ENCODE data around the gene BUB3. TPM values are rescaled to one million over a fixed set of nuclear protein-coding genes. Genes with fewer than 3 reads are reported as not detected.

BUB3 gene
- total RNA-seq, 1 experiment from 2014 or later = 234 TPM

DNA sequence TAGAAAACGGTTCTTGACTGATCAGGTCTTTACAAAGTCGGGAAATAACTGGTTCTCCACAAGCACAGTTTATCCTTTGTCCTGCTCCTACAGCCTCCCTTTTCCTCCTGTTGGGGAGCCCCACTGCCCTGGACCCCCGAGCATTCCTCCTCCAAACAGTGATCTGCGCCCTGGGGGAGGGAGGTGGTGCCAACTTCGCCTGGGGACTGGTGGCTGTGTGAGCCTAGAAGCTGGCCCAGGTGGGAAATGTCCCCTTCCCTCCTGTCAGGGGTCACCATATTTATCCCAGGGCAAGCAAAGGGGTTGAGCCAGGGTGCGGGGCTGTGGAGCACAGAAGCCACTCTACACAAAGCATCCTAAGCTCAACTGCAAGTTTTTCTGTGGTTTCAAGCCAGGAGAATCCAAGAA is 13.2 kb upstream of the BUB3 start:
- DNase-seq (ENCODE audit: low read depth) = no peak

DNA sequence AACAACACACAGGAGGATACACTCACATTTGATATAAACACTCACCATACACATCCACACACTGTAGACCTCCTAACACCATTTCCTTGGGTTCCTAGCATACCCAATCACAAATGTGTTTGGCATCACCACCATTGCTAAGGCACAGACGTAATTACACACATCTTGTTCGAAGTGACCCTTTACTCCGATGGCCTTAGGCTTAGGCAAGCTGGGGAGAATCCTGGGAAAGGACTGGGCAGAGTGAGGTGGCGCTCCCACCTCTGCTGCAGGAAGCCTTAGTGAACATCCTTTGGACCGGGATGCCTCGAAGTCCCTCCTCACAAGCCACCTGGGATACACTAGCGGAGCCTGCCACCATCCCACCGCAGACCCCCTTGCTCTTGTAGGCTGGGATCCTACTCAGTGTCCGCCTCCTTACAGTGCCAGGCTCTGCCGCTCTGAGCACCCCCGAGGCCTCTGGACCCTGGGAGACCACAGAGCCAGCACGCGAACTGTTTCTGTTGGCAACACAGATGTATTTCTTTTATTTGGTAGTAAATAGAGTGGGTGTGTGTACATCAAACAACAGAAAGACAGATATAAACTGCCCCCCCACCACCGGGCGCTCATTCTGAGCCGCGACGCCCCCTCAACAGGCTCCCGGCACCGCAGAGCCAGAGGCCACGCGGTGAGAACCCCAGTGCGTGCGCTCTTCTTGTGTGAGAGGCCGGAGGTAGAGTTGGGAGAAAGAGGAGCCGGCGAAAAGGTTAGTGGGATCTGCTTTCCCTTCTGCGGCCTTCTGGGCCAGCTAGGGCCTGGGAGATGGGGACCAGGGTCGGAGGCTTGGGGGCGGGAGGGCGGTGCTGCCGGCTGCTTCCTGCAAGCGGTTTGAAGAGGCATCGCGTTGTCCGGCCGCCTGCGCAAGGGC is 12.2 kb upstream of the BUB3 start:
- DNase-seq (ENCODE audit: low read depth) = no peak

DNA sequence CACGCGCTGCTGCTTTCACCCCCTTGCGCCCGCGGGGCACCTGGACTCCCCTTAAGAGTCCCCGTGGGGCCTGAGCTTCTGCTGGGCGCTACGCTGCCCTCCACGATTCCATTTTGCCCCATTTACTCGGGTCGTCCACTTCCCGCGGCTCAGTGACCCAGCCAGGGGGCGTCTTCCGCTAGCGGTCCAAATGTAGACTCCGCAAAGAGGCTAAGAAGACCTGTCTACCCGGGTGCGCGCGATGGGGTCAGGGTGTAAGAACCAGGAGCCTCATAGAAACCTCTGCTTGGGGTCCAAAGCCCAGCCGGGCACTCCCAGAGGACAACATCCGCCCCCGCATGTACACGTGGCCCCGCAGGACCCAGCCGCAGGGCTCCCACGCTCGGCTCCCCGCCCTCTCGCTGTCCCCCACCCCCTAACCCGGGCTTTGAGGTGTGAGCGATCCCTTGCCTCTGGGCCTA is 11.5 kb upstream of the BUB3 start:
- no peak for DNase-seq (ENCODE audit: low read depth)

DNA sequence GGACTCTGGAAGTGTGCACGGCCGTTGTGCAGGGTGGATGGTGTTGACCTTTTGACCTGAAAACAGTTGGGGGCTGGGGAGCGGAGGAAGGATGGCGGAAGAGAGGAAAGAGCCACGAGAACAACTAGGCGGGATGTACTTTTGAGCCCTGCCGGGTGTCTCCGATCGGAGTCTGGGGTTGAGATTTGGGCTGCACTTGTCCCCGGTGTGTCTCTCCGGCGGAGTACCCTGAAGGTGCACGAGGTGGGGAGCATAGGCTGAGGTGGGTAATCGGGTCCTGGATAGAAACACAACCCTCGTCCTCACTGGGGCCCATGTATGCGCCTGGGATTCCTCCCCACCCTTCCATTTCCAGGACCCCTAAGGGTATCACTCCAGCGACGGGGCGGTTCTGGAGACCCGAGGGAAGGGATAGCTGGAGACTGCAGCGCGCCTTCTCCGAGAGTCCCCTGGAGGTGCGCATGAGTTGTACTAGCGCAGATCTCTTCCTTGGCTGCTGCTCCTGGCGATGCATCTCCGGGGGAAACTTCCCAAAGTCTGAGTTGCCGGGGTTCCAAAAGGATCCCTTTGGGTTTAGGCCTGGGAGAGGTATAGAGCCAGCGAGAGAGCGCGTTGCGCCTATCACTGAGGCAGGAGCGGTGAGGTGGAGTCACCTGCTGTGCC is 10.9 kb upstream of the BUB3 start:
- no peak for DNase-seq (ENCODE audit: low read depth)

DNA sequence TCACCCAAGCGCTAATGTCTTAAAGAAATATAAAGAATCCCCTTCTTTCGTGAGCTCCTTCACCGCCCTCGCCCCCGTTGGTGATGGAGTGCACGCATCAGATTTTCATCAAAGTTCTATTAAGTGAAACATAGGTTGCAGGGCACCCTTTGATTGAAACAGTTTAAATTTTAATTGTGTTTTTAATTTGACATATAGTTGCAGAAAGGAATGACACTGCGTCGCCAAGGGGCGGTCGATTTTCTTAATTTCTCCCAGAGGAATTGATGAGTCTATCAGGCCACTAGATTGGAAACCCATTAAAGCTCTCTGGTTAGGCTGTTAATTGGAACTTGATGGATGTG is 10.4 kb upstream of the BUB3 start:
- DNase-seq (ENCODE audit: low read depth) = no peak

DNA sequence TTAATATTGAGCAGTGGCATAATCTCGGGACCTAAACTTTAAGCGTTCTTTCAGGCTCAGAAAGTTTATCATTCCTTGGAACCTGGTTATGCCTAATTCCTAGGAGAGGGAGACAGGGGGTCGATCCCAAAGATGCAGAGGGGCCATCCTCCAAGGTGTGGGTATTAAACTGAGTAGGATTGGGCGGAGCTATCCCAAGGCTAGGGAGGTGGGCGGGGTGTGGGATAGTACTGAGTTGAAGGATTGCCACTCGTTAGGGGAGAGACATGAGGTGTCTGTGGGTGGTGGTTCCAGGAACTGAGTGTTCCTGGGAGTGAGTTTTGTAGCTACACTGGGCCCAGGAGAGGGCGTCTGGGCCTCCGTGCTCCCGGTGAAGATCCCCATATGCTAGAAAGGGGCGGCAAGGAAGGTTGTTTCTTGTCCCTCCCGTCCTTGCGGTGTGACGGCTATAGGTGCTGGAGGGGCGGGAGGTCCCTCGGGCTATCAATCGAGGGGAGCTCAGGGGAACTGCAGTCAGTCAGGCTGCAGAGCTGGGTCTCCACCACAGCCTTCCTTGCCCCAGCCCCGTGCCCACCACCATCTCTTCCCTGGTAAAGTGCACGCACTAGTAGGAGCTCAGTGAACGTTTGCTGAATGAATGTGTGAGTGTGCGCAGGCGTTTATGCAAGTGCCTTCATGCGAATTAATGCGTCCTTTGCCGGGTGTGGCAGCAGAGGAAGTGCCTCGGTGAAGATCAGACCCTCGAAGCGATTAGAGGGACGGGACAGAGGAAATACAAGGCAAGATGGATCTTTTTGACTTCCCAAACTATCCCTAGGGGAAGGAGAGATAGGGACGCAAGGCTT is 9.3 kb upstream of the BUB3 start:
- DNase-seq (ENCODE audit: low read depth) = no peak

DNA sequence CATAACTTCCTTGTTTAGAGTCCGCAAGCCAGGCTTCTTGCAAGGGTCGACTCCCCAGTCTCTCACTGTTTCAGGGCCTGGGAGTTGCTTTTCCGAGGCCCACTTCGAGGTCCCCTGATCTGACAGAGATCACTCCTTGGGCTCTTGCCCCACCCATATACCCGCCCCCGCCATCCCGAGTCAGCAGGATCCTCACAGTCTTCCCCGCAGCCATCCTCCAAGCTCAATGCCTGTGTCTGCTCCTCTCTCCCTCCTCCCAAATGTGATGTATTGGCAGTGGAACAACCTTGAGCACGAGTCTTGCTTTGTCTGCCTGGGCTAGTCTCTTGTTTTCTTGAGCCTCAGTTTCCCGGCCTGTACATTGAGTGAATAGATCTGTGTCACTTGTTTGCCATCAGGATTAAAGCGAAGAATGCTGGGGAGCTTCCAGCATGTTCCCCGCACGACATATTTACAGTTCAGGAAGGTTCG is 8.6 kb upstream of the BUB3 start:
- DNase-seq (ENCODE audit: low read depth) = no peak

DNA sequence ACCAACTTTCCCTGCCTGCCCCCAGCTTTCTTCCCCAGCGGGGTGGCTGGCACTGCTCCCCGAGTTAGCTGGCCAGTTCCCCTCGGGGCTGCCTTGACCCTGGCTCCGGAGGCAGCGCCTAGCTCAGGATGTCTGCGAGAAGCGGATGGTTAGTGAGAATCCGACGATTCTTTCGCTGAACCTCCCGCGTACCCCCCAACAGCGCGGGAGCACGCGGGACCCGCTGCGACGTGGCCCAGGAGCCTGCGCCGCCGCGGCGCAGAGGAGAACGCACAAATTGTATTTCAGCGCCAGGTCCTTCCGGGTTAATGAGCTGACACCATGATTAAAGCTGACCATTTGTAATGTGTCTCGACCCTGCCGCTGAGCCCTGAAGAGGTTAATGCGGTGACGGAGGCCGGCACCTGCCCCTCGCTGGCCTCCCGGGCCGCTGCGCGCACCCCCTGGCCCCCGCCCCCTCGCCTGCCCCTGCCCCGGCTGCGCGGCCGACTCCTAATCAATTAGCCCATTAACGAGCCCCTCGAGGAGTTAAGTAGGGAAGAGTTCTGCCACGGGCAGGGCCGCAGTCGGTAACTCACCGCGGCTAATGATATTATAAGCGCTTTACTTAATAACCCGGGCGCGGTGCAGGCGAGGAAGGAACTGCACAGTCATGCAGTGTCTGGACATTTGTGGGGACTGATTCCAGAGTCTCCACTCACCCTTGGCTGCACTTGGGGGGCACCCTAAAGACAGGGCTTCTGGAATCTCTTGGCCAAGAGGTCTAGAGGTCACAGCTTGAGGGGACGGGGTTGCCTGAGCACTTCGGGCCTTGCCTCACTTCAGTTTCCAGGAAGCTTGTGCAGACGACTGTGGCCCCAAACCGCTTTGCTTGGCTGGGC is 7.9 kb upstream of the BUB3 start:
- DNase-seq (ENCODE audit: low read depth) = no peak

DNA sequence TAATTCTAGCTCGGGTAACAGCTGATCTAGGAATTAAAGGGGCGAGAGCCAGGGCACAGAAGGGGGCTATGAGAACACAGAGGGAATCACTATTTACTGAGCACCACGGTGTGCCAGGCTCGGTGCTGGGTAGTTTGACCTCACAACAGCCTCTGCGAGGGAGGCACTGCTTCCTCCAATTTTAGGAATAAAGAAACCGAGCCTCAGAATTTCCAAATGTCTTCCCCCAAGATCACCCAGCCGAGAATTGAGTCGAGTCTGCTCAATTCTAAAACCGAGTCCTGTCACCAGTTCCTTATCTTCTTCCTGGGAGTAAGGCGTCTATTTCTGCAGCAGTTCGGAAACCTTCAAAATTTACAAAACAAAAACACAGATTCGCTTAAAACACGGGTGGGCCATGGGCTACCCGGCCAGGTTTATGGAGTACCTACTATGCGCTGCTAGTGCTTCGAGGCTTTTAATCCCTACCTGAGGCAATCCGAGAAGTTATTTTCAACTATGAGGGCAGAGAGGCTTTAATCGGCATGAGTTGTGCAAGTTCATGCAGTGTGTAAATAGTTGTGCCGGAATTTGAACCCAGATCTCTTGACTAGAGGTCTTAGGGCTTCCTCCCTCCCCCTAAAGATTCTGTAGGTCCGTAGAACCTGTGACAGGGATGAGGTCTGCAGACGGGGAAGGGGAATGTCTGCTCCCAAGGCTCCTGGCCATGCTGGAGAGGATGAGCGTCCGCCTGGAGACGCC is 7.1 kb upstream of the BUB3 start:
- no peak for DNase-seq (ENCODE audit: low read depth)

DNA sequence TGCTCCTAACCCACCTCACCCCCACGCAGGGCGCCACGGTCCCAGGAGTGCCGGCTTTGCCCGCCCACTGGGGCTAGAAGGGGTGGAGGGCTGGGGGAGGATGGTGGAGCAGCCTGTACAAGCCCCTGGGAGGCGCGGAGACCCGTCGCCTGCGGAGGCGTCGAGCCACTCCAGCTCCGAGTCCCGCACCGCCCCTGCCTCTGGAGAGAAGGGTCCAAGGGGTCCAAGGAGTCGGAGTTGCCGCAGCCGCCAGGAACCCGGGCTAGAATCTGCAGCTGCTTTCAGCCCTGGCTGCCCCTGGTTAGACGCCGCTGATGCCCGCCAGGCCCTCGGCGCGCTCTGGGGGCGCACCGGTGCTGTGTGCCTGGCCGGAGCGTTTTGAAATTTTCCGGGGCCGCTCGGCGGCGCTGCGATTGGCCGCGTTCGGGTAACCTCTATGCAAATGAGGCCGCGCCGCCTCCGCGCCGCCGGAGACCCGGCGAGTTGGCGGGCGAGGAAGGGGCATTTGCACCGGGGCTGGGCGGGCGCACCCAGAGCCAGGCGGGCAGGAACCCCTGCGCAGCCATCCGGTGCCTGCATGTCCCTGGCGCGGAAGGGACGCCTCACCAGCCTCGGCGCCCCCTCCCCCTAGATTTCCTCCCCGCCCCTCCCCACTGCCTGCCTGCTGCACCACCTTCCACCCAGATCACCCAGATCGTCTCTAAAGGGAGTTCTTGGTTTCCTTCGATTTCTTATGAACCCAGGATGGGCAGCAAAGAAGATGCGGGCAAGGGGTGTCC is 6.4 kb upstream of the BUB3 start, which contains the start of gene HMX2:
TSS of gene HMX2 (plus strand) at position 502 of the 779 bp plus-strand sequence. CDS start at position 745, 243 bp downstream.
- DNase-seq (ENCODE audit: low read depth) = no peak

DNA sequence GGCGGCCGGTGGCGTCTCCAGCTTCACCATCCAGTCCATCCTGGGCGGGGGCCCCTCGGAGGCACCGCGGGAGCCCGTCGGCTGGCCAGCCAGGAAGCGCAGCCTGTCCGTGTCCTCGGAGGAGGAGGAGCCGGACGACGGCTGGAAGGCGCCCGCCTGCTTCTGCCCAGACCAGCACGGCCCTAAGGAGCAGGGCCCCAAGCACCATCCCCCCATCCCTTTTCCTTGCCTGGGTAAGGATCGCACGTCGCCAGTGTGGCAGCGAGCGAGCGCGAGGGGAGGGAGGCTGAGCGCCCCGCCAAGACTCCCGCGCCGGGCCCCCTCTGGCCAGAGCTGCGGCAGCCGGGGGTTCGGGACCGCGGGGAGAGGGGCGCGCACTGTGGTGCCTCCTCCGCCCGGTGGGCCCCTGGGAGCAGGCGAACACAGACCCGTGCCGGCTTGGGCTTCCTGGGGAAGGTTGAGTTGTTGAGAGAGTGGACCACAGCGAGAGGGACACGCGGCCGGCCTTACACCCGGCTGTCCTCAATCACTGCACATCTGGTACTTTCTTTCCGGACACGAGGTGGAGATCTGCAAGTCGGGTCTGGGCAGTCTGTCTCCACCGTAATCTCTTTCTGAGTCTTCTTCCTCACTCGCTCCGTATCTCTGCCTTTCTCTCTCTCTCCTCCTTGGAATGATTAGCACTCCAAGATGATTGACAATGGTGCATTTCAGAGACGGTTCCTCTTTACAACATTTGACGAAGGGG is 5.6 kb upstream of the BUB3 start:
- DNase-seq (ENCODE audit: low read depth) = no peak

DNA sequence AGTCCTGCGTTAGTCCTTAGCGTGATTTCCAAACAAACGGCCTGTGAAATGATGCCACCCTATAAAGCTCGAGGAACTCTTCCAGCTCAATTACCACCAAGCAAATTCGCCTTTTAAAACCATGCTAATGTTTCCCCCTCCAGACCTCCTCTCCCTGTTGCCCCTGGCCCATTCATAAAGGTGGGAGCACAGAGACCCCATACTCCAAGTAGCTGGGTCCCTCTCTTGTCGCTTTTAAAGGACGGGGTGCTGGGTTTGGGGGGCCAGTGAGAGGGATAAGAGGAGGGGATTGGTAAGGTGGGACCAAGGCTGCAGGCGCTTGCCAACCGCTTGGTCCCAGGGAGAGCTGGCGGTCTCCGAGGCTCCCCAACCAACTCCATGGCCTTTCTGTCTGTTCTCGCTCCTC is 5.0 kb upstream of the BUB3 start:
- no peak for DNase-seq (ENCODE audit: low read depth)

DNA sequence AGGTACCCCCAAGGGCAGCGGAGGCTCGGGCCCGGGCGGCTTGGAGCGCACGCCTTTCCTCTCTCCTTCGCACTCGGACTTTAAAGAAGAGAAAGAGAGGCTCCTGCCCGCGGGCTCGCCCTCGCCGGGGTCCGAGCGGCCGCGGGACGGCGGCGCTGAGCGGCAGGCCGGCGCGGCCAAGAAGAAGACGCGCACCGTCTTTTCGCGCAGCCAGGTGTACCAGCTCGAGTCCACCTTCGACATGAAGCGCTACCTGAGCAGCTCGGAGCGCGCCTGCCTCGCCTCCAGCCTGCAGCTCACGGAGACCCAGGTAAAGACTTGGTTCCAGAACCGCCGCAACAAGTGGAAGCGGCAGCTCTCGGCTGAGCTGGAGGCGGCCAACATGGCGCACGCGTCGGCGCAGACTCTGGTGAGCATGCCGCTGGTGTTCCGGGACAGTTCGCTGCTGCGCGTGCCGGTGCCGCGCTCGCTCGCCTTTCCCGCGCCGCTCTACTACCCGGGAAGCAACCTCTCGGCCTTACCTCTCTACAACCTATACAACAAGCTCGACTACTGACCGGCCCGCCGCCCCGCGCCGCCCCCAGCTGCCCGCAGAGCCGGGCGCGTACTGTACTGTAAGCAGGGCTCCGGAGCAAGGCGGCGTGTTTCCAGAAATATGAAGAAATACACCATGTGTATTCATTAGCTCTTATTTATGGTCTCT is 4.5 kb upstream of the BUB3 start:
- DNase-seq (ENCODE audit: low read depth) = peak; percentile 22

DNA sequence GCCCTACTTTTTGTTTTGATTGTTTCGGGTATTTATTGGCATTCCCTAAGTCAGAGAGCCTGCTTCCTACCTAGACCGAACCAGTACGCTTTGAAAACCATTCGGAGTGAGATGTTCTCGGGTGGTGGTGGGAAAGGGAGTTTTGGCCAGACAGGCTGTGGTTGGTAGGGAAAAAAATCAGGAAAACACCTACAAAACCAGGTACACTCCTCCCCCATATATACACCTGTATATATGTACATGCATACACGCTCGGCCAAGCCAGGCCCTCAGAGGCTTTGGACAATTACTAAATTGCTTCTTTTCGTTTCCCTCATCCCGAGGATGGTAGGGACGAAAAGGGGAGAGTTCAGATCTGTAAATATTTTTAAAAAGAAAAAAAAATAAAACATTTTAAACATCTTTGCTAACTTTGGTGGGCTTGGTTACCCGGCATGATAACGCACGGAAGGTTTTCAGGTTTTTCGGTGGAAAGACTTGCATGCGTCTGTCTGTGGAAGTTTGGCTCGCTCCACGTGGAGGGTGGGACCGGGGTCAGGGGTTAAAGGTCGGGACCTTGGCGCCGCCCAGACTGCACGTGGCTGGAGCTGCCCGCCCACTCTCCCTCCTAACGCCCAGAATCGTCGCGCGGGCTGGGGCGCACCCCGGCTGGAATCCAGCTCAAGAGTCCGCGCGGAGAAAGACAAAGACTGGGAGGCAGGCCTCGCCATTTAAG is 3.8 kb upstream of the BUB3 start:
- DNase-seq (ENCODE audit: low read depth) = no peak

DNA sequence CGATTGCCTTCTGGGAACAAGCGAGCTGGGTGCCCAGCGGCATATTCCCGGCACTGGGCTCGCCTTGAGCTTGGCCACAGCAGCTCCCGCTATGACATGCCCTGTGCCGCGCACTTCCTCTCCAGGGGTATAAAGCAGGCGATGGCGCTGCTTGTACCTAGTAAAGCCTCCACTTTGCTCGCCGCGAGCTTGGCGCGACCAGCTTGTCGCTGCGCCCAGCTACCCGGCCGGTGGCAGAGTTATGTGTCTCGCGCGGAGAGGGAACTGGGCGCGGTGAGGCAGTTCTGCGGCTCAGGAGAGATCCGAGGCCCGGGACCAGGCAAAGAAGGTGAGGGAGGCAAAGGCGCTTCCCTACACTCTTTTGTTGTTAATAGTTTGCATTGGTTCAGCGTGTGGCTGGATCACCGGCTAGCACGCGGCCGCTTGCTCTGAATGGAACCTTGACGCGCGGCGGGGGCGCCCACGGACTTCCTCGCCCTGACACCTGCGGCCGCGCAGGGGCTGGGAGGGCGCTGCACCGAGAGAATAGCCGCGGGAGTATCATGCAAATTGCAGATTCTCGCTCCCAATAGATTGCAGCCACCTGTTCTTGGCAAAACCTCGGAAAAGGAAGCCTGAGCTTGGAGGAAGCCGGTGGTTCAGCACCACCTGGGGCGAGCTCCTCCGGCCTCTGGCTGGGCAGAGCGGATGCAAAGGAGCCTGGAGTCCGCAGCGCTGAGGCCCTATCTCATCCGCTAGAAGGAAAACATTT is 3.0 kb upstream of the BUB3 start:
- DNase-seq (ENCODE audit: low read depth) = no peak

DNA sequence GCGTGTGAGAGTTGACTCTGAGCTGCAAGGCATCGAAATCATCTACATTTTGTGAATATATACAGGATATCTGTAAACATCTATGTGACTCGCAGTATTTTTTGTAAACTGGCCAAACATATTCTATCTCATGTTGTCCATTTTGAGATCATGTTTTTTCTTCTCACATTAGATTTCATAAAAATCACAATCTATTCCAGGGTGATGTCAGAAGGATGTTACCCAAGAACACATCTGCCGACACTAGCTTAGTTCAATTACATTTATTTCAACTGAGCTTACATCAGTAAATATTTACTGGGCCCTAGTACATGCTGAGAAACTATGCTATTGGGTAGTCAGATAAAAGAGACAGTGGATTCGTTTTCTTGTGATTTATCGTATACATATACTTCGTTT is 2.5 kb upstream of the BUB3 start:
- DNase-seq (ENCODE audit: low read depth) = no peak

Data from RPMI7951 (cell line).